ENCODE data around the gene SLC38A2. TPM values are rescaled to one million over a fixed set of nuclear protein-coding genes. Genes with fewer than 3 reads are reported as not detected.

Gene SLC38A2
- total RNA-seq, 1 experiment from 2014 or later = 453 TPM

- no peak overlapping the region for H3K4ac ChIP-seq (ENCODE audit: low read depth, low read length)
- Mint-ChIP-seq H3K4me1 (peaks cover 32 to 33% of the 10 kb centered on the region in 2 experiments), H3K36me3 (ENCODE audit: insufficient read depth in 1 of 3, low read depth in 3 of 3) (peaks cover 17 to 27% (median 19%) of the 10 kb centered on the region in 3 experiments), H3K27me3 (ENCODE audit: low read depth) (no peaks in the 10 kb centered on the region), H3K4me3 (no peak overlapping the region), H3K27ac (no peak overlapping the region), H3K9me3 (peaks cover 13 to 18% of the 10 kb centered on the region in 2 experiments; a peak in 4 of 5 replicates)
- no peak overlapping the region for H2BK15ac ChIP-seq (ENCODE audit: low read depth, low read length)
- no peaks in the 10 kb centered on the region for H3K23me2 ChIP-seq (ENCODE audit: insufficient read length, low read depth, low read length, poor library complexity, severe bottlenecking)
- H3K4me1 ChIP-seq (ENCODE audit: insufficient read depth, low read length) = peaks cover 6% of the 10 kb centered on the region; the same call in 1 of the 2 replicates
- H3K23ac ChIP-seq (ENCODE audit: insufficient read length, low read depth, low read length) = no peak overlapping the region
- H4K8ac ChIP-seq (replicated peaks; ENCODE audit: insufficient read length, low read depth, low read length) = no peak overlapping the region
- no peak overlapping the region for H2BK20ac ChIP-seq (ENCODE audit: low read depth, low read length, poor library complexity, severe bottlenecking)
- no peak overlapping the region for H3K9ac ChIP-seq (ENCODE audit: extremely low read depth, insufficient read length, low read length)
- no peak overlapping the region for H4K5ac ChIP-seq (ENCODE audit: insufficient read length, low read depth, low read length)
- no peak overlapping the region for H3T11ph ChIP-seq (ENCODE audit: low read length)
- no peak overlapping the region for H3K27ac ChIP-seq (ENCODE audit: insufficient read length, low read depth, low read length)
- no peaks in the 10 kb centered on the region for H3K79me1 ChIP-seq (ENCODE audit: insufficient read depth, low read depth, low read length, poor library complexity, severe bottlenecking)
- H2AK5ac ChIP-seq (ENCODE audit: insufficient read length, low read length) = no peak overlapping the region
- H3K9me3 ChIP-seq (ENCODE audit: control insufficient read depth, low read depth, low read length) = no peaks in the 10 kb centered on the region
- no peak for DNase-seq
- H2BK12ac ChIP-seq (ENCODE audit: insufficient read length, low read depth, low read length) = no peak overlapping the region
- no peak overlapping the region for H3K18ac ChIP-seq (ENCODE audit: insufficient read length, low read depth, low read length)
- TF ChIP-seq, protein P1, sequence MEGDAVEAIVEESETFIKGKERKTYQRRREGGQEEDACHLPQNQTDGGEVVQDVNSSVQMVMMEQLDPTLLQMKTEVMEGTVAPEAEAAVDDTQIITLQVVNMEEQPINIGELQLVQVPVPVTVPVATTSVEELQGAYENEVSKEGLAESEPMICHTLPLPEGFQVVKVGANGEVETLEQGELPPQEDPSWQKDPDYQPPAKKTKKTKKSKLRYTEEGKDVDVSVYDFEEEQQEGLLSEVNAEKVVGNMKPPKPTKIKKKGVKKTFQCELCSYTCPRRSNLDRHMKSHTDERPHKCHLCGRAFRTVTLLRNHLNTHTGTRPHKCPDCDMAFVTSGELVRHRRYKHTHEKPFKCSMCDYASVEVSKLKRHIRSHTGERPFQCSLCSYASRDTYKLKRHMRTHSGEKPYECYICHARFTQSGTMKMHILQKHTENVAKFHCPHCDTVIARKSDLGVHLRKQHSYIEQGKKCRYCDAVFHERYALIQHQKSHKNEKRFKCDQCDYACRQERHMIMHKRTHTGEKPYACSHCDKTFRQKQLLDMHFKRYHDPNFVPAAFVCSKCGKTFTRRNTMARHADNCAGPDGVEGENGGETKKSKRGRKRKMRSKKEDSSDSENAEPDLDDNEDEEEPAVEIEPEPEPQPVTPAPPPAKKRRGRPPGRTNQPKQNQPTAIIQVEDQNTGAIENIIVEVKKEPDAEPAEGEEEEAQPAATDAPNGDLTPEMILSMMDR (conservative IDR thresholded peaks at IDR 0.05) = no peak
- H2BK120ac ChIP-seq (ENCODE audit: low read depth, low read length, poor library complexity, severe bottlenecking) = no peak overlapping the region
- no peaks in the 10 kb centered on the region for H4K20me1 ChIP-seq (ENCODE audit: control insufficient read depth, insufficient read depth, insufficient read length)
- H2BK5ac ChIP-seq (ENCODE audit: insufficient read length, low read length) = no peak overlapping the region
- no peak overlapping the region for H4K91ac ChIP-seq (ENCODE audit: insufficient read length, low read depth, low read length)
- H3K4me2 ChIP-seq (ENCODE audit: insufficient read depth, insufficient read length, low read length) = no peak overlapping the region
- no peaks in the 10 kb centered on the region for H3K79me2 ChIP-seq (ENCODE audit: insufficient read depth, low read length)
- no peak overlapping the region for H2AFZ ChIP-seq (ENCODE audit: low read length)
- H3K14ac ChIP-seq (ENCODE audit: insufficient read depth, low read length) = no peak overlapping the region
- no peak overlapping the region for H3K56ac ChIP-seq (ENCODE audit: insufficient read length, low read depth, low read length)
- WGBS (ENCODE audit: extremely low coverage, insufficient read length, low lambda C conversion rate) = no CpG with 5 or more reads among the region's 1 CpG
- H3K27me3 ChIP-seq (ENCODE audit: insufficient read depth, low read length) = no peaks in the 10 kb centered on the region
These were observed 31.7 kb upstream of the SLC38A2 start for GRCh38 chr12:46404225-46404631.
